Activated gamma-delta T cell treated with Interleukin-2 at 50 U/mL for 16 hours (primary cell): ENCODE measurements around the gene NECAB3.
"Not testable (repeated sequence)": the region's sequence is repeated elsewhere in the genome, so short reads cannot be mapped to it uniquely, and the experiment has no call there.

ENCODE experiments used
- DNase-seq: peaks from one replicate; pipeline ENCODE4 v3.0.0-alpha.2; 2020

Gene NECAB3

DNA sequence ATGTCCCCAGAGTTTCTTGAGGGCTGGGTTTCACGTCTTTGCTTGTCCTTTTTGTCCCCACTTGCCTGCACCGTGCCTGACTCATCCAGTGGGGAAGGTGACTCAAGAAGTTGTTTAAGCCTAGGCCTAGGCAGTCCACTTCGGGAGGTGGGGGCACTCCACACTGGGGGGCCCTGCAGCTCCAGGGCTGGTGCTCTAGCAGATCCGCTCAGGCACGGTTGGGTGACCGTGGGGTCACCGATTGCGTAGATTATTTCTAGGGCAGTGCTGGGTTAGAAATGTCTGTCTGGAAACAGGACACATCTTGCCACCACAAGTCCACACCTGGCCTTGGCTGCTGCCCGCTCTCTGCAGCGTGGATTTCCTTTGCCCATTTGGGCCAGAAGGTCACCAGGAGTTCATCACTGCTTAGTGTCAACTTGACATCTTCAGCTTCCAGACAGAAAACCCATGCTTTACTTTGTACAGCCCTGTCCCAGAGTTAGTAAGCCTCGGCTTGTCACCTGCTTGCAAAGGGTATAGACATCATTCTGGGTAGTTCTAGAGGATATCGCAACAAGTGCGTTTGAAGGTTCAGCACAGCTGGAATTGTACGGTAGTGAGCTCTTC is 25.7 kb downstream of the NECAB3 start:
- no peak for DNase-seq

DNA sequence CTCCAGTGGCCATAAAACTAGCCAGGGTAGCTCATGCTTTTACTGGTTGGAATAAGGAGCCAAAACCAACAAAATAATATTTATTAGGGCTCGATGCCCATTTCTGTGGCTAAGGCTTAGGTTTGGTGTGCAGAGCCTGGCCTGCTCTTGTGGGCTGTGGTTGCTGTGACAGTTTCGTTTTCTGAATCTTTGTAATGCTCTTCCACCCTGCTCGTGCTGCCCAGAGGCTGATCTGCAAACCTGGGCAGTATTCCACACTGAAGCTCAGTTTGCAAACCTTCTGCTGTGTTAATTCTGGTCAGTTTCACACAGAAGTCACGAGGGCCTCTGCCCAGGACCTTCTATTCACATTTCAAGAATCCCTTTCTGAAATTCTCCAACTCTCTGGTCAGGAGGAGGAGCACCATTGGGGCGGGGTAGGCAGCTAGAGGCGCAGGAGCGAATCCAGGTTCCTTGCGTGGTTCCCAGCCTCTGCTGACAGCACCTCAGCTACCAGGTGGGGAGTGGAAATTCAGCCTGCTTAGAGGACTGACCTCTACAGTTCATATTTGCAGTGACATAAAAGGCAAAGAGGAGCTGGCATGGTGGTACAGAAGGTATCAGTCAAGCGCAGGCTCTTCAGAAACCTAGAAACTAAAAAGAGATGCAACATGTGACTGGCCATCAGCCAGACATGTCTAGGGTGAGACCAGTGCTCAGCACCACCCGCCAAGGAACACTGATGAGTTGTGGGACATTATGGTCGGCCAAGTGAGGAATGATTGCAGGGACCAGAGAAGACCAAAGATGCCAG is 26.4 kb downstream of the NECAB3 start:
- DNase-seq, result no peak

DNA sequence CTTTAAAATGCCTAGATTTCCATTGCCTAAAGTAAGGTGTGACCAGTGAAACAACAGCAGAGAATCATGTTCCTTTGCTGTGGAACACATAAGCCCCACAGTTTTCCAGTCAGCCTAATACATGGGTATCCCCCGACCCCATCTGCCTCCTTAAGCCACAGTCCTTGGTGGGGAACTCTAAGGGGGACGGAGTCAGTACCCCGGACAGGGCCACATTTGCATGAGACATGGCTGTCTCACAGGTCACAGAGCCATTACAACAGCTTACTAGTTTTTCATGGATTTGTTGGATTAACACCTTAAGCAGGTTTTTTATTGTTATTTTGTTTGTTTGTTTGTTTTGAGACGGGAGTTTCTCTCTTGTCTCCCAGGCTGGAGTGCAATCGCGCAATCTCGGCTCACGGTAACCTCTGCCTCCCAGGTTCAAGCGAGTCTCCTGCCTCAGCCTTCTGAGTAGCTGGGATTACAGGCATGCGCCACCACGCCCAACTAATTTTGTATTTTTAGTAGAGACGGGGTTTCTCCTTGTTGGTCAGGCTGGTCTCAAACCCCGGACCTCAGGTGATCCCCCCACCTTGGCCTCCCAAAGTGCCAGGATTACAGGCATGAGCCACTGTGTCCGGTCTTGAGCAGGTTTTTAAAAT is 27.1 kb downstream of the NECAB3 start:
- DNase-seq, result not testable (repeated sequence)

DNA sequence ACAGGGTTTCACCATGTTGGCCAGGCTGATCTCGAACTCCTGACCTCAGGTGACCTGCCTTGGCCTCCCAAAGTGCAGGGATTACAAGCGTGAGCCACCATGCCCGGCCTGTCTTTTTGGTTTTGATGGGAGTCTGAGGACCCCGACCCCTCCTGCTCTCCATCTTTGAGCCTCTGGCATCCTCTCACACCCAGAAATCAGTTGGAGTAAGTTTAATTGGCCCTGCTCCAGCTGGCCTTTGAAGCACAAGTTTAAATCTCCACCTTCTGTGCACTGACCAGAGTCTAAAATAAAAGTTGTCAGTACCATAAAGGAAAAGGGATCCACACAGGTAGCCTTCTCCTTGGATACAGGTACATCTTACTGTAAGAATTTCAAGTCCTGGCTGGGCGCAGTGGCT is 28.0 kb downstream of the NECAB3 start:
- DNase-seq, result no peak

DNA sequence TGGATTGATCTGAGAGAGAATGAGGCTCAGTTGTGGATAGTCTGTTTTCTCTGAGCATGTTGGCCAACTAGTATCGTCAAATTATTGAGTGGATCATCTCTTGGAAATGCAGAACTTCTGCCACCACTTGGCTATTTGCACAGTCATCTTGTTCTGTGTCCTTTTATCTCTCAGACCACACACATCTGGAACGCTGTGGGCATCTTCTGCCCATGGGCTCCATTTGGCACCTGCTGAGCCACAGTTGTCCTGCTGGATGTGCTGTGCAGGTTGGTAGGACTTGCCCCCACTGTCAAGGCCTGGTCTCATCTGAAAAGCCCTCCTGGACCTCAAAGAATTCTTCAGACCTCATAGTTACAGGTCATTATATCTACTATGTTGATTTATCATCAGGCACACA is 28.8 kb downstream of the NECAB3 start:
- DNase-seq, result no peak

DNA sequence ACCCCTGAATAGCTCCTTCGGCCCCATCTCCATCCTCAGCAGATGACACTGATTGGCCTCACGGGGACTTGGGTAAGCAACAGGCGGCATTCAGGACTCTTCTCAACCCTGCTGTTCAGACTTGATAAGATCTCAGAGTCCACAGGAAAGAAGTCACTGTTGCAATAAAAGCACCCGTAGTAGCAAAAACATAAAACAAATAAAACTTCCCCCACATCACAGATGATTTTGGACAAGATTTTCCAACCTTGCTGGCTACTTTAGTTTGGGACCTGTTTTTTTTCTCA is 29.2 kb downstream of the NECAB3 start:
- no peak for DNase-seq

DNA sequence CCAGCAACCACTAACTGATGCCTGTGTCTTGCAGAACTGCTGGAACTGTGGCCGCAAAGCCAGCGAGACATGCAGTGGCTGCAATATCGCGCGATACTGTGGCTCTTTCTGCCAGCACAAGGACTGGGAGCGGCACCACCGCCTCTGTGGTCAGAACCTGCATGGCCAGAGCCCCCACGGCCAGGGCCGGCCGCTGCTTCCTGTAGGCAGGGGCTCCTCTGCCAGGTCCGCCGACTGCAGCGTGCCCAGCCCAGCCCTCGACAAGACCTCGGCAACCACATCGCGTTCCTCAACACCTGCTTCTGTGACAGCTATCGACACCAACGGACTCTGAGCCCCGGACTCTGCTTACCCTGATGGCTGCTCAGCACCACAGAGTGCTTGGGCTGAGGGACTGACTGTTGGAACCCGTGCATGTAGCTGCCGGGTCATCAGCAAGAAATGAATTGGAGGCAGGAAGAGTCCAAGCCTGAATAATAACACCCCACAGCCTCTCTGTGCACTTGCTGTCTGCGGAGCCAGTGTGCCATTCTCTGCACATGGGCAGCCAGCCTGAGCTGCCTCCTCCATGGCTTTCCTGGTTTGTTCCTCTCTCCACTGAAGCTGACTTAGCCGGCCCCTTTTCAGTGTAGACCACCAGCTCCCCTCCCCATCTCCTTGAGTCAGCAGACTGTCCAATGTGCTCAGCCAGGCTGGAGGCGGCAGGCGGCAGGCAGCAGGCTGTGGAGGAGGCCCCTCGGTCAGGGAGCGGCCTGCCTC is 29.7 kb downstream of the NECAB3 start:
- no peak for DNase-seq

DNA sequence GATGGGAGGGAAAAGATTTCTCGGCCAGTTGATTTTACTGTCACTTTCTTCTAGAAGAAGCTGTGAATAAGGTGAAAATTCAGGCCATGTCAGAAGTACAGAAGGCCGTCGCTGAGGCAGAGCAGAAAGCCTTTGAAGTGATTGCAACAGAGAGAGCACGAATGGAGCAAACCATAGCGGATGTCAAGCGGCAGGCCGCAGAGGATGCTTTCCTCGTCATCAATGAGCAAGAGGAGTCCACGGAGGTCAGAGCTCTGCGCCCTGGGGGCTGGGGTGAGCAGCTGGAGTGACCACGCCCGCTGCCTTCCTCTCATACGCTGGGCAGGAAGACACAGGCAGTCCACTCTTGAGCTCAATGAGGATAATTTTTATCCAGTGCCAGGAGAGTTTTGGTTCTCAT is 33.9 kb downstream of the NECAB3 start:
- no peak for DNase-seq

DNA sequence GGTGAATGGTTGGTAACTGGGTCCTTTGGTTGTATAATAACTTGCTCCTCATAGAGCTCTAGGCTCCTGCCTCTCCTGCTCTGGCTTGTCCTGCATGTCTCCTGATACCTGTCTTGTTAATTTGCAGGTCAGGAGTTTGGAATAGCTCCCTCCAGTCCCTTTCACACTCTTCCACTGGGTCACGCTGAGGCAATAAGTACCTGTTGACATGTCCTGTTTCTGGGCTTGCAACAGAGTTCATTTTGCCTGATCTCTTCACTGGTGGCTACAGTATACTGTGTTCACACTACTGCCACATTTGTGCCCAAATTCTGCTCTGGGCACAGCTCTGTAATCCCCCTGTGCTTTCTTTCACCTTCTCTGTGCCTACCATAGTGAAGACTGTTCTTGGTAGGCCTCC is 37.5 kb downstream of the NECAB3 start:
- DNase-seq, result no peak

DNA sequence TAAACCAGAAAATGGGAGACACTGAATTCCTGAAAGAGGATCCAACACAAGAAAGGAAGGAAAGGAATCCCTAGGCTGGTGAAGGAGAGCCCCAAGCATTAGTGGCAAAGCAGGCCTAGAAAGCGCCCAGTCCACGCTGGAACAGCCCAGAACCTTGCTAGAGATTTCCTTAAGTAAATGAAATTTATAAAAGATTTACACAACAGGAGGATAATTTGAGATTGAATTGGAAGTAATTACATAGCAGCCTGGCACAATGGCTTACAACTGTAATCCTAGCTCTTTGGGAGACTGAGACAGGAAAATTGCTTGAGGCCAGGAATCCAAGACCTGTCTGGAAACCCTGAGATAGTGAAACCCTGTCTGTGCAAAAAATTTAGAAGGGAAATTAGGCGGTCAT is 38.9 kb downstream of the NECAB3 start:
- no peak for DNase-seq

DNA sequence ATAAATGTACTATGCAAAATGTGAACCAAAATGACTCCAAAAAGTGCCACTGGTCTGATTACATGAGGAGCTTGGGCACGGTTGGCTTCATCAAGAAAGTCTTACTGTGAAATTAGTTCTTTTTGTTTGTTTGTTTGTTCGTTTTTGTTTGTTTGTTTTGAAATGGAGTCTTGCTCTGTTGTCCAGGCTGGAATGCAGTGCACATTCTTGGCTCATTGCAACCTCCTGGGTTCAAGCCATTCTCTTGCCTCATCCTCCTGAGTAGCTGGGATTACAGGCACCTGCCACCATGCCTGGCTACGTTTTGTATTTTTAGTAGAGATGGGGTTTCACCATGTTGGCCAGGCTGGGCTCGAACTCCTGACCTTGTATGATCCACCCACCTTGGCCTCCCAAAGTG is 42.3 kb downstream of the NECAB3 start:
- DNase-seq, result not testable (repeated sequence)

DNA sequence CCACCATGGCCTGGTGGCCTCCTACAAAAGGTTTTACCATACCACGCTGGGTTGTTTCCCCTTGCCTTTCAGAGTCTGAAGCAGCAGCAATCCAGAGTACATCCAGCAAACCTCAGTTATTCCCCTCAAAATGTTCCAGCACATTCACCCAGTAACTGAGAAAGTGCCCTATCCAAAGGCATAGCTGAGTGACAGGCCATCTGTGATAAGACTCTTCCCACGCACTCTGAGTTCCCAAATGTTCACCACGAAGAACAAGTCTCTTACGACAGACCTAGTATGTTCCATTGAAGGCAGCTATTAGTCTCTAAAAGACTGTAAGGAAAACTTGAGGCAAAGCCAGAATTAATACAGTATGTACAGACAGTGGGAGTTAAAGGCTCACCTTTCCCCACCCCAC is 43.7 kb downstream of the NECAB3 start:
- no peak for DNase-seq

DNA sequence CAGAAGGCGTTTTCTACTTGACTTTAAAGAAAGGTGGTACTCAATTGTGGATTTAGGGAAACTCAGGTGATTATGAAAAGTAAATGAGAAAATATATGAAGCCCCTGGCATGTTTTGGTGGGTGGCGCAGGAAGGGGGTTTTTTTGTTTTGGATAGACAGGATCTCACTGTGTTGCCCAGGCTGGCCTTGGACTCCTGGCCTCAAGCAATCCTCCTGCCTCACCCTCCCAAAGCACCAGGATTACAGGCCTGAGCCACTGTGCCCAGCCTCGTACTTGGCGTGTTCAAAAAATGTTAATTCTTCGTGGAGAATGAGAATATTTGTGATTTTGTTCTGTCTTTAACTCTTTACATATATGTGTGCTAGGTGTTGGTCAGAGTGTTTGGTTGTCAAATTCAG is 44.2 kb downstream of the NECAB3 start:
- DNase-seq, result no peak

DNA sequence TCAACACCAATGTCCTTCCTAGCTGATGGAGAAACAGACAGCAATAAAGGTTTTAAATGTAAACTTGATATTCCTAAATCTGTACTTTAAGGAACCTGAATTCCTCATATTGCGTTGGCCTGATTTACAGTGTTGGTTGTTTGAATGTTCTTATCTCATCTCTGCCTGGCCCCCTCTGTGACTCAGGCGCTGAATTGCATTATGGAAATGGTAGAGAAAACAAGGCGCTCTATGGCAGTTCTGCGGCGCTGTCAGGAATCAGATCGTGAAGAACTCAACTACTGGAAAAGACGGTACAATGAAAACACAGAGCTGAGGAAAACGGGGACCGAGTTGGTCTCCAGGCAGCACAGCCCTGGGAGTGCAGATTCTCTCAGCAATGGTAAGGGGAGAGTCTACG is 44.7 kb downstream of the NECAB3 start:
- DNase-seq, result no peak

DNA sequence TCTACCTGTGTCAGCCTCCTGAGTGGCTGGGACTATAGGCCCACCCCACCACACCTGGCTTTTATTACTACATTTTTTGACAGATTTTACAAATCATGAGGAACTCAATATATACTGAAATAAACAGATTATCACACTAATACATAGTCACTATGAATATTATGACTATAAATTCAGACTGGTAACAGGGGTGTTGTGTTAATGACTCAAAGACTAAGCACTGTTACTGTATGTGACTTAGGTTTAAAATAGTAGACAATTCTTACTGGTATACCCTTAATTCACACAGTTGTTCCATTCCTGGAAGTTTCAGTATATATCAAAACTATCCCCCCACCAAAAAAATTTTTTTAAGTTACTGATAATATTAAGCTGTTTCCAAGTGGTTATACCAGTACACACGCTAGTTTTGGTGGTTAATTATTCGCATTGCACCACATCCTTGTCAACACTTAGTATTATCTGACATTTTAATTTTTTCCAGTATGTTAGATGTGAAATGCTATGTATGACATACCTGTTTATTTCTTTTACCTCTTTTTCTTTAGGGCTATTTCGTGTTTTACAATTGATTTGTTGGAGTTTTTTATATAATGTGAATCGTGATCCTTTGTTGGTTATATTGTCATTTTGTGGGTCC is 46.5 kb downstream of the NECAB3 start:
- no peak for DNase-seq

DNA sequence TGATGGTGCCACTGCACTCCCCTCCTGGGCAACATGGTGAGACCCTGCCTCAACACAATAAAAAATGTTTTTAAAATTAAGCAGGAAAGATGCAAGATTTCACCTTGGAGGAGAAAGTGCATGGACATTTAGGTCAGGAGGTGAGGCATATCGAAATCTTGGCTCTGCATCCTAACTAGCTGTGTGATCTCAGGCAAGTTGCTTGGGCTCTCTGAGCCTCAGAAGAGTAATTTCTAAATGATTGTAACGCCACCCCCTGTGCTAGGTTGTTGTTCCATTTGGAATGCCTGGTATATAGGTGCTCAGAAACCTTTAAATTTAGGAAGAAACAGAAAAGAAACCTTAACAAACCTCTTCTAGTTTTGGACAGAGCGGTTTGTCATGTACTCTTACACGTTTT is 48.0 kb downstream of the NECAB3 start:
- DNase-seq, result no peak

DNA sequence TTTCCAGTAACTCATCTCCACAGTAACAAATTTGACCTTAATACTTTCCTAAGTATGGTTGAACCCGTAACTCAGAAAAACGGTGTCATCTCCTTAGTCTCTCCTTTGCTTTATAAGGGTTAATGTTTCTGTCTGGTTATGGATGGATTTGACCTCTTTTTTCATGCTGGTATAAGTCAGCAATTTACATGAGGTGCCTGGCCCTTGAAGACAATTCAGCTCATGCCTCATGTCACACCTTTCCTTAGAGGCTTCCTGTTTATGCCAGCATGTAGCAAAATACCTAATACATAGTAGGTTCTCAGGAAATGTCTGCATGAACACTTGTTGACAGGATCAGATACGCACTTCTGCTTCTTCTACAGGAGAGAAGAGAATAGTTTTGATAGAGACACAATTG is 49.8 kb downstream of the NECAB3 start:
- peak; percentile 8 for DNase-seq

DNA sequence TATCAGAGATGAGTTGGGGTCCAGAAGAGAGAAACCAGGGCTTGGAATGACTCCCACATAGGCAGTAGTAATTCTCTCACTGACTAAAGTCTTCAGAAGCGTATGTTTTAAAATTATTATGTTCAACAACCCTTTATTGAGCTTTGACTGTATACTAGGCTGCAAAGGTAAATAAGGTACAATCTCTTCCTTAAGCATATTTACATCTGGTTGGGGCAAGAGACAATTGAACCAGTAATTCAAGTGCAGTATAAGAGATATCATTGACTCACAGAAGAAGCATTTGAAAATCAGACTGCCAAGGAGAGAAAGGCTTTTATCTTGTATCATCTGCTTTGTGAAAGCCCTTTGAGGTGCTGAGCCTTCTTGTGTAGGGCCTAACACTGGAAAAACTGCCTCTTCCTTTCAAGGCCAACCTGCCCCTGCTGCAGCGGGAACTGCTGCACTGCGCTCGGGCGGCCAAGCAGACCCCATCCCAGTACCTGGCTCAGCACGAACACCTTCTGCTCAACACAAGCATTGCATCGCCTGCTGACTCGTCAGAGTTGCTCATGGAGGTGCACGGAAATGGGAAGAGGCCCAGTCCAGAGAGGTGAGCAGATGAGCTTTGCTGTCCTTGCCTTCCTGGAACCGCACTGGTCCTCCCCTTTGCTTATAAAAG is 51.4 kb downstream of the NECAB3 start:
- no peak for DNase-seq

DNA sequence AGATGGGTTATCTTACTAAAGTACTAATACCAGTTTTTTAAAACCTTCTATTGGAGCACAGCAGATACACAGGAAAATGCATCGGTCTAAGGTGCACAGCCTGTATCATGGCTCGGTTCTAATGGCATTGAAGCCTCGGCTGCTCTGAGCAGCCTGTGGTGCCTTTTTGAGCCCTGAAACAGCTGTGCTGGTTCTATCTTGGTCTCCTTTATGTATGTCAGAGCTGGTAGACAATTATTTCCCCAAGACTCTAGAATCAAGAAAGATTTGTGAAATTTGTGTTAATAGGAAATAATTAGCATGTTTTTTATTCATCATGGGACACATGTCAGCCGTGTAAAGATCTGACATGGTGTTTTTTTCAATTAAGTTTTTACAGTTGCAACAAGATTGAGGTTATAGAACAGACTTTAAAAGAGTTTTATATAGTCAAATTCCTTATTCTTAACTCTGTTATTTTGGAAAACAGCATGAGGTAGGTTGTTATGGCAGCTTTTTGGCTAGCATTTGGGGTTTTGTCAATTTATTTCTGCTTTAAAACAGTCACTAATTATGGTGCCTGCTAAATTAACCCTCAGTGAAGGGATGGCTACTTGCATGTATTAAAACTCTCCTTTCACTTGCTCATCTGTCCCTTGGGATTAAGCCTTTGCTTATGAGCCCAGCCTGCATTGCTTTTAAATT is 52.4 kb downstream of the NECAB3 start:
- DNase-seq, result no peak

DNA sequence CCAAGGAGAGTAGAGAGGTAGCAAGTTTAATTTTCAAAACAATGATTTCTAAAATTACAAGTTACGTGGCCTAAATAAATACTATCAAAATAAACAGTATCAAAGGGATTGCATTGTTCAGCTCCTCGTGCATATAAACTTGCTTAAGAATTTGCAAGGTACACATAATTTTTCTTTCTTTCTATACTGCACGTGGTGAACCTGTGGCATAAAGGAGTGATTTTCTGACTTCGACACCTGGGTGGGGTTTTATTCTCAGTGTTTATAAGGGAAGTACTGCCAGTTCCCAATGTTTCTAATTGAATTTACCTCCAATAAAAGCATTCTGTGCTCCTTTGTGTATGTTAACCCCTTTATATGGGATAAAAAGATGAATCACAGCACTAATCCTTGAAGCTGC is 62.2 kb downstream of the NECAB3 start:
- no peak for DNase-seq

DNA sequence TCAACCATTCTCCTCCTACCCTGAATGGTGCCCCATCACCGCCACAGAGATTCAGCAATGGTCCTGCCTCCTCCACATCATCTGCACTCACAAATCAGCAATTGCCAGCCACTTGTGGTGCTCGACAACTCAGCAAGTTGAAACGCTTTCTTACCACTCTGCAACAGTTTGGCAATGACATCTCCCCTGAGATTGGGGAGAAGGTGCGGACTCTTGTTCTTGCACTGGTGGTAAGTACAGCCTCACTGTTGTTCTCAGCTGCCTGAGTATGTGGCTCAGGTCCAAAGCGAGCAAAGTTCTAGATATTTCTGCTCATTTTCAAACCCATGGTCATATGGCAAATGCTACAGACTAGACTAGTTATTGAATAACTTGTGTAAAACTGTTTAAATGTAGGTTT is 63.1 kb downstream of the NECAB3 start:
- DNase-seq, result no peak

DNA sequence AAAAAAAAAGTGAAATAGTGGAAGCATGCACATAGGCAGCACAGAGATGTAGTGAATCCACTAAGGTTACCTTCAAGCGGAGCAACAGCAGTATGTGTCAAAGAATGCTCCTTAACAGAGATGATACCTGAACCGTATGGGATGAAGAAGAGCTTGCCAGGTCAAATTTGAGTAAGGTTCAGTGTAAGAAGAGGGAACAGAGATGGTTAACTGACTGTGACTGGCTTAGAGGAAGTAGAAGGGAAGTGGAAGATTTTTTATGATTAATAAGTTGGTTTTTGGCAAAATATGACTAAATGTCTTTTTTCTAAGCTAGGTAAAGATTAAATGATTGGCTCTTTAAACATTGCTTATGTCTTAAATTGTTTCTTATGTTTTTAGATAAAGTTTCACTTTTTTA is 64.7 kb downstream of the NECAB3 start:
- no peak for DNase-seq
